ENCODE data around the gene RNF151.

GRCh38 chr16:2009791-2010510 is 43.3 kb downstream of the RNF151 start, which contains the start of gene ZNF598:
- TF ChIP-seq CTCF (conservative IDR thresholded peaks at IDR 0.05) (no peak; the same call in 1 of the 2 replicates), ZFX (IDR thresholded peaks at IDR 0.05) (no peak; the same call in 1 of the 2 replicates)
